HG02642 (cell line): ENCODE data around the gene FCF1.

Experiments
- ATAC-seq: cut with Tn5 transposase; IDR thresholded peaks from one replicate; pipeline ENCODE4 v1.9.1; 2021; ENCODE audit warnings: mild to moderate bottlenecking; ENCODE audit not compliant: unreplicated experiment, poor library complexity

The FCF1 gene

DNA sequence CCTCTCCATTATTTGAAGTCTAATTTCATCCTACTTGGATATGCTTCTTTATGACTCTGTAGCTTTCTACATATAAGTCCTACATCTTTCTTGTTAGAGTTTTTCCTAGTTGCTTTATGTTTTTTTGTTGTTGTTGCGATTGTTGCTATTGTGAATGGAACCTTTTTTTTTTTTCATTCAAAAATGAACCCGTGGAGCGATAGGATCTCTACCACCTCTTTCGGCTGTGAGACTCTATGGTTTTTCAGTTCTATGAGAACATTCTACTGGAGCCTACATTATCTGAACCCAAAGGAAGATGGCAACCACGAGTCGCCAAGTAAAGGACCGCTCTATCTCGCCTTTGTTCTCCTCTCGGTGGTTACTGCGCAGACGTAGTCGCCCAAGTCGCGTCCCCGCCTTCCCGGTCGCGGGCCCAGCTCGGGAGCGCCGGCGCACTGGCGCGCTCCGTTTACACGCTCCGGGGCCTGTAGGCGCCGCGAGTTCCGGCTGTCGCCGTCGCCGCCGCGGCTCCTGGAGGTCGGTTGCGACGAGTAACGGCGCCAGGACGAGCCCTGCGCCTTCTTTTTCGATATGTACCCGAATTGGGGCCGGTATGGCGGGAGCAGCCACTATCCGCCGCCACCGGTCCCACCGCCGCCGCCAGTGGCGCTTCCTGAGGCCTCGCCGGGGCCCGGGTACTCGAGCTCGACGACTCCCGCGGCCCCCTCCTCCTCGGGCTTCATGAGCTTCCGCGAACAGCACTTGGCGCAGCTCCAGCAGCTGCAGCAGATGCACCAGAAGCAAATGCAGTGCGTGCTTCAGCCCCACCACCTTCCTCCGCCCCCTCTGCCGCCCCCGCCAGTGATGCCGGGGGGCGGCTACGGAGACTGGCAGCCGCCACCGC is 50.2 kb downstream of the FCF1 start, which contains the start of gene YLPM1:
YLPM1 (plus strand) TSS at position 400 of the 886 bp plus-strand sequence; CDS start at position 574, 174 bp downstream.
- ATAC-seq: peak; percentile 89

GRCh38 chr14:74763803-74764531 is 51.0 kb downstream of the FCF1 start:
- ATAC-seq: no peak

DNA sequence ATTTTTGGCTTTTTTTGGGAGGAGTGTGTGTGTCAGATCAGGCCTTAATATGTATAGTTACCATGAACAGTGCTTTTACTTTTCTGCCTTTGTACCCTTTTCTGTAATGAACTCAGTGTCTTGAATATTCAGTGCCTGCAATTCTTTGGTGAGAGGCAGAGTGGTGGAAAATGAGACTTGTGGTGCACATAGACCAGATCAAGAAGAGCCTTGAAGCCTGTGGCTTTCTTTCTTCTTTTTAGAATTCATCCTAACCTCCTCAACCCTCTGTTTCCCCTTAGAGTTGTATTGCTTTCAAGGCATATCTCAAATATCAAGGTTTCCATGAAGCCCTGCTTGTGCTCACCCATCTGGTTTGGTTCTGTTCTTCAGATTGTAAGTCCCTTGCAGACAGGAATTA is 52.8 kb downstream of the FCF1 start:
- ATAC-seq: no peak

DNA sequence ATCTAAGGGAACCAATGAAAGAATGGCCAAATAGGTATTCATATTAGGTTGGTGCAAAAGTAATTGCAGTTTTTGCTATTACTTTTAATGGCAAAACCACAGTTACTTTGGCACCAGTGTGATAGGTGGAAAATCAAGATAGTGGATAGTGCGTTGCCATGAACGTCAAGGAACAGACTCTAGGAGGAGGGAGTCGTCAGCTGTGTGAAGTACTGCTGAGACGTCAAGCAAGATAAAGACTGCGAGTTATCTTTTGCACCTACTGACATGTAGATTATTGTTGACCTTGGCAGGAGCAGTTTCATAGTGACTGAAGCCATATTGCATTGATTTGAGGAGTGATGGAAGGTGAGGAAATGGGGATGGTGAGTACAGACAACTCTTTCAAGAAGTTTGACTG is 58.5 kb downstream of the FCF1 start:
- ATAC-seq: no peak

DNA sequence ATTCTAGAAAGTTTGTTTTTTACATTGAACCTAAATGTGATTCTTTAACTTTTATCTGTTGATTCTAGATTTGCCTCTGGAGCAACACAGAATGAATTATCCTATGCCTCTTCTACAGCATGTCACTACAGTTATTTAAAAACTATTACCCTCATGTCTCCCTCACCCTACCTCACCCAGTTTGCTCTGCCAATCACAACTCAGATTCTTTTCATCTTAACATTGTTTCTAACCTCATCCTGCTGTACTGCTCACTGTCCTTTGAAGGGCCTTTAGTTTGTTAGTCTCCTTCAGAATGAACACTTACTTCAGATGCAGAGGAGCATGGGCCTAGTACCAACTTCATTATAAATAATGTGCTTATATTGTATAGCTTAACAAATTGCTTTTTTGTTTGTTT is 71.7 kb downstream of the FCF1 start:
- ATAC-seq: no peak

GRCh38 chr14:74785056-74785613 is 72.2 kb downstream of the FCF1 start:
- ATAC-seq: no peak

DNA sequence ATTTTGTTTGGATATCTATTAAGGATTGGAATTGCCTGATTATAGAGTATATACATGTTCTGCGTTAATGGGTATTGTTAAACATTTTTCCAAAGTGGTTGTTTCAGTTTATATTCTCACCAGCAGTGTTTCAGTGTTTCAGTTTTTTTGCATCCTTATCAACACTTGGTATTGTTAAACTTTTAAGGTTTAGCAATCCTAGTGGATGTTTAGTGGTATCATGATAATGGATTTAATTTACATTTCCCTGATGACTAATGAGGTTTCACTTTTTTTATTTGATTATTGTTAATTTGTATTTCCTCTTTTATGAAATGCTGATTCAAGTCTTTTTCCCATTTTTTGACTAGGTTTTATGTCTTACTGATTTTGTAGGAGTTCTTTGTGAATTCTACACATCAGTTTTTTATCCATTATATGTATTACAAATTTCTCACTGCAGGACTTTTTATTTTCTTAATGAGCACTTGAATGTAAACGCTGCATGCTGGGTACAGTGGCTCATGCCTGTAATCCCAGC is 73.9 kb downstream of the FCF1 start:
- no peak for ATAC-seq
